GM21423 (cell line): ENCODE data around the gene CNOT2.
"Not testable (repeated sequence)": the region's sequence is repeated elsewhere in the genome, so short reads cannot be mapped to it uniquely, and the experiment has no call there.

Experiments used
- ATAC-seq: cut with Tn5 transposase; IDR thresholded peaks from one replicate; pipeline ENCODE4 v1.9.1; 2021; ENCODE audit warnings: mild to moderate bottlenecking, moderate library complexity; ENCODE audit not compliant: unreplicated experiment

Gene CNOT2

DNA sequence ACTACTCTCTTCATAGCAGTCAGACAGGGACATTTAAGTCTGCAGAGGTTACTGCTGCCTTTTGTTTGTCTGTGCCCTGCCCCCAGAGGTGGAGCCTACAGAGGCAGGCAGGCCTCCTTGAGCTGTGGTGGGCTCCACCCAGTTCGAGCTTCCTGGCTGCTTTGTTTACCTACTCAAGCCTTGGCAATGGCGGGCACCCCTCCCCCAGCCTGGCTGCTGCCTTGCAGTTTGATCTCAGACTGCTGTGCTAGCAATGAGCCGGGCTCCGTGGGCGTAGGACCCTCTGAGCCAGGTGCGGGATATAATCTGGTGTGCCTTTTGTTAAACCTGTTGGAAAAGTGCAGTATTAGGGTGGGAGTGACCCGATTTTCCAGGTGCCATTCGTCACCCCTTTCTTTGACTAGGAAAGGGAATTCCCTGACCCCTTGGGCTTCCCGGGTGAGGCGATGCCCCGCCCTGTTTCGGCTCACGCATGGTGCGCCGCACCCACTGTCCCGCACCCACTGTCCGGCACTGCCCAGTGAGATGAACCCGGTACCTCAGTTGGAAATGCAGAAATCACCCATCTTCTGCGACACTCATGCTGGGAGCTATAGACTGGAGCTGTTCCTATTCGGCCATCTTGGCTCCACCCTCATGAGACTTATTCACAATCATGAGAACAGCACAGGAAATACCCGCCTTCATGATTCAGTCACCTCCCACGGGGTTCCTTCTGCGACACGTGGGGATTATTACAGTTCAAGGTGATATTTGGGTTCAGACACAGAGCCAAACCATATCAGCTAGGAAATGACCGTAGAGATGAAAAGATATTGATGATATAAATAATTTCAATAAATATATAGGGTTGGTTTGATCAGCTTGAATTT lies 61.7 kb downstream of the CNOT2 start:
- not testable (repeated sequence) for ATAC-seq

DNA sequence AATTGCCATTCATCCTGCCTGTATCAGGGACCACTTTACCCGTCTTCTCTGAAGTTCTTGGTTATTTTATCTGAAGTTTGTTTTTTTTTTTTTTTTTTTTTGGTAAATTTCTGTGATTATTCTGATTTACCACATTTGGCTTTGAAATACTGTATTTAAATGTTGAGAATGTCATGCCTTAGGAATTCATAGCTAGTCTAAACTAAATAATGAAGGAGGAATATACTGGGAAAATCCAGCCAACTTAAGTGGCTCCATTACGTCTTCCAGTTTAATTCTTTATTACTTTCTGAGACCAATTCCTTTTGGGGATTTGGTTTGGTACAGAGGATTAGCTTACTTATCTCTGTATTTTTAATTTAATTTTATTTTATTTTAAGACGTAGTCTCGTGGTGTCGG lies 62.6 kb downstream of the CNOT2 start:
- ATAC-seq = no peak

DNA sequence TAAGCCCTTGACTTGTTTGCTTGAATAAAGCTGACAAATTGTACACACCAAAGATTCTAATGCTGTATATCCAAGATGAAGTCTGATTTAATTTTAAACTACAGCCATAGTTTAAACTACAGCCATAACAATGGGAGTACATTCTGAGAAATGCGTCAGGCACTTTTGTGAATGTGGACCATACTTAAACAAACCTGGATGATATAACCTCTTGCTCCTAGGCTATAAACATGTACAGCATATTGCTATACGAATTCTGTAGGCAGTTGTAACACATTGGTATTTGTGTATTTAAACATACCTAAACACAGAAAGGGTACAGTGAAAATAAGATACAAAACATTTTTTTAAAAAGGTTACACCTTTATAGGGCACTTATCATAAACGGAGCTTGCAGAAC lies 63.4 kb downstream of the CNOT2 start:
- no peak for ATAC-seq

DNA sequence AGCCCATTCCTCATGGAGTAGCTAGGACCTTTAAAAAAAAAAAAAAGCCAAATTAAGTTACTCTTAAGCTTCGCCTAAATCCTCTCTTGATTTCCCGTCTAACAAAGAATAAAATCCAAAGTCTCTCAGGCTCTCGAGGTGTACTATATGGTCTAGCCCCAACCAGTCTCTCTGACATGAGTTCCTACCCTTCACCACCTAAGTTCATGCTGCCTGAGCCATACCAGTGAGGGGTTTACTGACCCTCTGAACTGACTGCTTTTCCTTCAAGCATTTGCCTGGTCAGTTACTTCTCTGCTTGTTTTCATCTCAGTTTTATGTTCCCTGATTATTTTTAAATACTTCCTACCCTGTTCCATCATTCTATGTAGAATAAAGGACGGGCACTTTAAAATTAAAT lies 64.6 kb downstream of the CNOT2 start:
- ATAC-seq = no peak

DNA sequence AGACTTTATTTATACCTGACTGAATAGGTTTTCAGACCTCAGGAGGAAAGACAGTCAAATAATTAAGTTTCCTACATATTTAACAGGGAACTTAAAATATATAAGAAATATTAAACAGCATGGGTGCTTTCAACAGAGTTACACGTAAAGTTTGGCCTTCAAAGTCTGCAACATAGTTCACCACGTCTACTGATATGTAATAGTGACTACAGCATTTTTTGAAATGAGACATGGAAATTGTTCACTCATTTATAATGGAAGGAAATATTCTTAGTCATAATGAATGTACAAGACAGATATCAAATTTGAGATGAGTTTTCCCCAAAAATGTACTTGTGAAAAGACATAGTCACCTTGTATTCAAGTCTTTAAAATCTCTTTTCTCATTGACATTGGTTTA lies 66.1 kb downstream of the CNOT2 start:
- ATAC-seq = no peak

DNA sequence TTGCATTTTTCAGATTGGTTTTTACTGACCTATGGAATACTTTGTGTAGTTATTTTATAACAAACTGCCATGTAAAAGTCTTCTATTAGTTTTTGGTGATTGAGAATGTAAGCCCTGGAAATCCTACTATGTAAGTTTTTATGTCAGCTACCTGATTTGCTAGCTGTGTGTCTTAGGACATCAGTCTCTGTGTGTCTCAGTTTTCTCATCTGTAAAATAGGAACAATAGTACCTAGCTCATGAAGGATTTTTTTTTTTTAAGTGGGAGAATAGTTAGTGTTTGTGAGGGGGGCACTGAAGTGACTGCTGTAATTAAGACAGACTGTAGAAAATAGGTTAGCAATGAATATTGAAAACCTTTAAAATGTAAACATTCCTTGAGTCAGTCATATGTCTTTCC lies 70.9 kb downstream of the CNOT2 start:
- ATAC-seq = no peak

DNA sequence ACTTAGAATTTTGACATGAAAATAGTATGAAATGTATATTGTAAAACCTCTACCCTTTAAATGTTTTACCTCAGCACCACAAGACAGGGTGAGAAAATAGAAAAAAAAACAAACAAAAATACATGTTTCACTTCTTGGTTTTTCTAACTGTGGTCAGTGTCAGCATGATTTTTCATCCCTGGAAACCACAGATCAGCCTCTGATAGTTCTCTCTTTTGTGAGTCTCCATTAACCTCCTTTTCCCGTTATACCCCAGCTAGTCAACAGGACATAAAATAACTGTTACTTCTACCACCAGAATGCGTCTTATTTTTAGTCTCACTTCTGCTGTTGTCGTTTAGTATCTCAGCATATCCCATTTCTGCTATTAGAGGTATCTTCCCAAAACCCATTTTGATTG lies 74.5 kb downstream of the CNOT2 start:
- ATAC-seq = peak; percentile 91

DNA sequence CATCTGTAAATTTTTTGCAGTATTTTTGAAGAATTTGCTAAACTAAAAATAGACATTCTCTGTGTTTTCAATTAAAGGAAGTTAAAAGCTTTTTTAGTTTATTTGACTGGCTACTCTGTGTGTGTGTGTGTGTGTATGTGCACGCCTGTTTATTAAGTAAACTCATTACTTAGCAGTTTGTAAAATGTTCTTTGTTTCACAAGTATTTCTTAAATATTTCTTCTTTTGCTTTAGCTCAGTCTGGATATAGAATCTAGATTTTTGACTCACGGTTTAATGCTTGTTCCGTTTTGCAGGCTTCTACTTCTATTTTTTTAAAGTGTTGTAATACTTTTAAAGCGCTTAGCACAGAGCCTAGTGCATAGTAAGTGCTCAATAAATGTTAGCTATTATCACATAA lies 76.4 kb downstream of the CNOT2 start:
- no peak for ATAC-seq

DNA sequence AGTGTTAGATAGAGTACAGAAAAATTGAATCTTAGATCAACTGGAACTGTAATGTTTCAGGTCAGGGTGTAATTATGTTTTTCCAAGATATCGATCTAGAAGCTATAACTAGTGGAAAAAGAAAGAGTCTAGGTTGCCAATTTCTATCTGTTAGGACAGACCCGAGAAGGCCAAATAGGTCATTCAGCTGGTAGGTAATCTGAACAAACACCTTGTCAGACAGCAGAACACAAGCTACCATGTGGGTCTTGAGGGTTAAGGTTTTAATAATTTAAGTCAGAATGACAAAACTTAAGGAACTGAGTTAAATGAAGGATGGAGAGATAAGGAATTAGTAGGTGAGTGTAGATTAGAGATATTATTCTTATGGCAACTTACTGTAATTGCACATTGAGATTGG lies 78.0 kb downstream of the CNOT2 start:
- ATAC-seq = no peak

DNA sequence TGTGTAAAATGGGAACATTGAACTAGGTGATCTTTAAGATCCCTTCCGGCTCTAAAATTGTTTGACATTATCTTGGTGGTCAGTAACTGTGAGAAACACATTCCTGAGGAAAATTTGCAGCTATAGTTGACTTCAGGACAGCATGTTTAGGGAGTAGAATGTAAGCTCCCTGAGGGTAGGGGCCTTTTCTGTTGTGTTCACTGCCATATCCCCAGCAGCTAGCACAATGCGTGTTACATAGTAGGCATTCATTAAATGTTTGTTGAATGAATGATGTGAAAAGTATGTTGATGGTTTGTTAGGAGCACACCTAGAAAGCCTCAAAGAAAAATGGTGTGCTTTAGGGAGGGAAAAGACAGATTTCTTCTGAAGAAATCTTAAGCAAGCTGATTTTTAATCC lies 84.3 kb downstream of the CNOT2 start:
- no peak for ATAC-seq

DNA sequence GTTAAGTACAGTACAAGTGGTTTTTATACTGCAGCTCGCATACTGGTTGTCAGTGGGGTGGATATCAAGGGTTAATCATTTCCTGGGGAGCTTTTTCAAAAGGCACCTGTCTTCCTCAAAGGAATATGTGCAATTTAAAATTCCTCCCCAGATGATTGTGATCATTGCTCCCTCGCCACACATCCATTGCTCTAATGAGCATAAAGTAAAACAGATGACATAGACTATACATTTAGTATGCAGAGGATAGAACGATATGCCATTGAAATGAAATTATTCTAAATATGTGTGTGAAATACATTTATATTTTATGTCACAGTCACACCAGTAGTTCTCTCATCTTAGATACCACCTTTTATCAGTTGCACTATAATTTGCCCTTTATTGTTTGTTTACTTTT lies 86.5 kb downstream of the CNOT2 start:
- ATAC-seq = no peak

DNA sequence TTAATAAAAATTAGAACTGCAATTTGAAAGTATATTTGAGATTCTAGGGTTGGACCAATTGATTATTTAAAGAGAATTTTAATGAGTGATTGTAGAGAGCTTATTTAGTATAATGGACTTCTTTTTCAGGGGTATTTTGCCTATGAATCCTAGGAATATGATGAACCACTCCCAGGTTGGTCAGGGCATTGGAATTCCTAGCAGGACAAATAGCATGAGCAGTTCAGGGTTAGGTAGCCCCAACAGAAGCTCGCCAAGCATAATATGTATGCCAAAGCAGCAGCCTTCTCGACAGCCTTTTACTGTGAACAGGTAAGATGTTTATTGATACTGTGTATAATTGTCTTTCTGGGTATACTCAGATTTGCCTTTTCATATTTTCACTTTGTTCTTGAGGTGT lies 86.9 kb downstream of the CNOT2 start:
- no peak for ATAC-seq

DNA sequence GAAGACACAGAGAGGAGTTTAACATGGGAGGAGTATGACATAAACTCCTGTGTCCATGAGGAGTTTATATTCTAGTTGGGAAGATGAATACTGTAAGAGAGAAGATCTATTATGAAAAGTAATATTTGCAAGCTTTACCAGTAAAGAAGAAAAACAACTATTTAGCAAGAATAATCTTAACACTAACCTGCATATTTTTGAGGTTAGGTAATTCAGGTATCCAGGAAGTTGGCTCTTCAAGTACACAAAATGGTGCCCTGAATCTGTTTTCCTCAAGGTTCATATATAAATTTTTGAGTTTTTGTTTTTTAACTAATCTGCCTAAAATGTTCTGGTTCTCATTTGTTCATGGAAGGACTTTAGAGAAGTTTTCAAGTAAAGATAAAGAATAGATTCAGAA lies 89.0 kb downstream of the CNOT2 start:
- no peak for ATAC-seq

DNA sequence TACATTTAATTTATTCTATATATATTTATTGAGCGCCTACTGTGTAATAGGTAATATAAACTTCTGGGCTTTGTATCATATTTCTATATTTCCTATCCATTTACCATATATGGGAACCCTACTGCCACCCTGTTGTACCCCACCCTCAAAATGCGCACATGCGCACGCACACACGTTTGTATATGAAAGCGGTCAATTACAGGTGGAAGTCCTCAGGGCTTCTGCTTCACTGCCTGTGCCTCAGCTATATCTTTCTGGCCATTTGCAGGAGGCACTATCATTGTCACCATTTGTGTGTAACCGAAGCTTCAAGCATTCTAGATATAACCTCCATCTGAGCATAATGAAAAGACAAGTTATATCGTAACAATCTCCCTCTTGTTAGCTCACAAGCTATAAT lies 91.5 kb downstream of the CNOT2 start:
- ATAC-seq = no peak

DNA sequence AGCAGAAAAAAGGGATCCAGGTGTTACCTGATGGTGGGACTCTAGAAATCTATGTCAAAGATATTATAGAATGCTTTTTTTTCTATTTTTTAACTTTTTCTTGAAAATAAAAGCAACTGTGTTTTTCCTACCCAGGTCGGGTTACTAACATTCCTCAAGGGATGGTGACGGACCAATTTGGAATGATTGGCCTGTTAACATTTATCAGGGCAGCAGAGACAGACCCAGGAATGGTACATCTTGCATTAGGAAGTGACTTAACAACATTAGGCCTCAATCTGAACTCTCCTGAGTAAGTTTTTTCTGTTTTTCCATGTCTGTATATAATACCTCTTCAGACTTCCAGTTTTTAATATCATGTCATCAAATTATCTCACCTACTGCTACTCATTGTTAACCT lies 95.3 kb downstream of the CNOT2 start:
- ATAC-seq = no peak

DNA sequence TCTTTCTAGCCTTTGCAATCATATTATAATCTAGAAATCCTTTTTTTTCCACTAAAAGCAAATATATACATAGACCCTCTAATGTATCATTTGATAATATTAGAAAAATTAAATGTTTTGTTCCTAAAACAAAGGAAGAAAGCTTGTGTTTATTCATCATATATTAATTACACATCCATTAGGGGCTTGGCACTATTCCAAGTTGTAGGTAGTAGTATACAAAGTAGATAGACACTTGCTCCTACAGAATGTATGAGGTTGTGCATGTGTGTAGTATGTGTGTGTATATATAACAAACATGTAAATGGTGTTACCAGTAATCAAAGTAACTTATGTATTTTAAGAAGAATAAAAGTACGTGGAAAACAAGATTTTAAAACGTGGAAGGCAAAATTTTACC lies 107.8 kb downstream of the CNOT2 start:
- ATAC-seq = no peak

DNA sequence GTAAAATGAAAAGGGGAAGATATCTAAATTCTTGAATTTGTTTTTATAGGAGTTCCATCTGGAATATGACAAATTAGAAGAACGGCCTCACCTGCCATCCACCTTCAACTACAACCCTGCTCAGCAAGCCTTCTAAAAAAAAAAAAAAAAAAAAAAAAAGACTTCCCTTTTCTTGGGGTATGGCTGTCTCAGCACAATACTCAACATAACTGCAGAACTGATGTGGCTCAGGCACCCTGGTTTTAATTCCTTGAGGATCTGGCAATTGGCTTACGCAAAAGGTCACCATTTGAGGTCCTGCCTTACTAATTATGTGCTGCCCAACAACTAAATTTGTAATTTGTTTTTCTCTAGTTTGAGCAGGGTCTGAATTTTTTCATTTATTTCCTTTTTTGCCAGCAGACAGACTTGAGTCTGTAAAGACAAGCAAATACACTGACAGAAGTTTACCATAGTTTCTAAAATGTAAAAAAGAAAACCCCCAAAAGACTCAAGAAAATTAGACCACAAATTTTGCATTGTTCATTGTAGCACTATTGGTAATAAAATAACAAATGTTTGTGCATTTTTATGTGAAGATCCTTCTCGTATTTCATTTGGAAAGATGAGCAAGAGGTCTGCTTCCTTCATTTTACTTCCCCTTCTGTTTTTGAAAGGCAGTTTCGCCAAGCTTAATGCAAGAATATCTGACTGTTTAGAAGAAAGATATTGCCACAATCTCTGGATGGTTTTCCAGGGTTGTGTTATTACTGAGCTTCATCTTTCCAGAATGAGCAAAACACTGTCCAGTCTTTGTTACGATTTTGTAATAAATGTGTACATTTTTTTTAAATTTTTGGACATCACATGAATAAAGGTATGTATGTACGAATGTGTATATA lies 110.8 kb downstream of the CNOT2 start:
- ATAC-seq = no peak

DNA sequence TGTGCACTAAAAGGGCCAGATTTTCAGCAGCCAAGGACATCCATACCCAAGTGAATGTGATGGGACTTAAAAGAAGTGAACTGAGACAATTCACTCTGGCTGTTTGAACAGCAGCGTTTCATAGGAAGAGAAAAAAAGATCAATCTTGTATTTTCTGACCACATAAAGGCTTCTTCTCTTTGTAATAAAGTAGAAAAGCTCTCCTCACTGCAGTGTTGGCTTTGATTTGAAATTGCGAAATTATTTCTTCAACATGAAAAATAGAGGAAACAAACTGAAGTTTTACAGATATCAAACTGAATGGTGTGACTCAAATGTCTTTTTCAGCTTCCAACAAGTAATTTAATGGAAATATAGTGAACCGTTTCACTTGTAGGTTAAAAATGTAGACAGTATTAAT lies 111.6 kb downstream of the CNOT2 start:
- no peak for ATAC-seq

DNA sequence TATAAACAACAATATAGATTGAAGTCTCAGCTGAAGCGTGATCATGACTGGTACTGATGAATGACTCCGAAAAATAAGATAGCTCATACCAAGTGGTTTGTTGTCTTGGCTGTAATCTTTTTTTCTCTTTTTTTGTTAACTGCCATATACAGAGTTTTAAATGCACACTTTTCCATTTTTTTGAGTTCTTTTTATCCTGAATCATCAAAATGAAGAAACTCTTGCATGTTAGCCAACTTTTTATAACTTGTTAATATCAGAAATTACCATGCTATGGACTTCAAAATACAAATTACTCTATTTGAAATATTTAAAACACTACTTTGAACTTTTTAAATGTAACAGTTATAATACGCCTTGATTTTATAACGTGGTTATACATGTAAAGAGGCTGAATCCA lies 112.7 kb downstream of the CNOT2 start:
- no peak for ATAC-seq

DNA sequence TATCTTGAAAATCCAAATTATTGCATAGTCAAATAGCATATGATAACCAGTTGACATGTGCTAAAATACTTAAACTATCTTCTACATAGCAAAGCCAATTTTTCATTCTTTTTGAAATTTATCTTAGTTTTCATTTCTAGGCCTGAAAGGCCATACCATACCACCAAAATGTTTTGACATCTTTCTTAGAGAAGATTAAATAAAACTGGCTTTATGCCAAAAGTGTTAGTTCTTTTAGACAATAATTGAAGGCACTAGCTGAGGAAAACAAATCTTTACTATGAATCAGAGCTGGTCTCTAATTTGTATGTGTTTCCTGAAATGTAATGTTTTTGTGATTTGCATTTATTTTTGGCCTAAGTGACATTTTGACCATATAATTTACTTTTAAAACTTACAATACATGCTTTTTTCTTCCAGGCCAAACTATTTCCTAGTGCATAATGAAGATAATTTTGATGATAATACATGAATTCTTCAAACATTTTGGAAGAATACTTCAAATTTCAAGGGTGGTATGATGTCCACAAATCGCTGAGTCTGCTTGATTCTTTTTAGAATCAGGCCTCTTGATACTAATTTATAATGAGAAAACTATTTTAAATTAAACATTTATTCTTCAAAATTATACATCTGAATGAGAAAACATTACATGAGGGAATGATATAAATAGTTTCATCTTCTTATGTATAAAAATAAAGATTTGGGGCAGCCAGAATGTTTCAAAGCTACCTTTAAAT lies 116.4 kb downstream of the CNOT2 start:
- no peak for ATAC-seq

DNA sequence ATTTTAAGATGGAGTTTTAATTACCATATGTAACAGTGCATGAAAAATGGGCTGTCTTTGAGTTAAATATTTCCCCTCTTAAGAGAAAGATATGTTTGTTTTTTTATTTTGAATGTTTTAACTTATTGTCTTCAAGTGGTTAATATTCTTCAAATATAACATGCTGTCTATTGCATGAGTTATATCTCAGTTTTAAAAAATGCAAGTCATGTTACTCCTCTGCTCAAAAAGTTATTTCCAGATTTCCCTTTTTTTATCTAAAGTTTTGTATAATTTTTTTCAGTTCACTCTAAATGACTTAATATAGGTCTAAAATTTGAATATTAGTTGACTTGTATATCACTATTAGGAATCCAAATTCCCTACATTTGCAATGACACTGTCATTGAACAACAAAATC lies 117.0 kb downstream of the CNOT2 start:
- ATAC-seq = no peak
